A204.1 (cell line): ENCODE results near the gene GFAP.

Source experiments
- FAIRE-seq: peaks from 2 replicates; lab custom pipeline; 2012; peaks lifted over from hg19 to GRCh38; lab: Jason Lieb, UNC

Gene GFAP

GRCh38 chr17:44931376-44931775, 16.1 kb upstream of the GFAP start:
- no peak for FAIRE-seq

DNA sequence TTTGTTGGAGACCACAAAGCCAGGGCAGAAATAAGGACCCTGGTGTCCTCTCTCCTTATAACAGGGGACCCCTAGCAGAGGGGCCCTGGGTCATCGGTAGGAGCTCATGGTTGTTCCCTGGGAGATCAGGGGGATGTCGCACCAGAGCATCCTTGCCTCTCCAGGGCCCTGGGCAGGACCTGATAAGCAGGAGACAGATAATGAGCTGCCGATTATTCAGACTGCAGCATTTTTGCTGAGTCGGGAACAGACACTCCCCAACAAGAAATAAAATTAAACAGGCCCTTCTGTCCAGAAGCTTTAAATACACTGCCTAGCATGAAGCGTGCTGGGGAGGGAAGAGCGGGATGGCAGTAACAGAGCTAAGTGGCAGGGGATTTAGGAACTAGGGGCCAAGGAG, 15.4 kb upstream of the GFAP start:
- no peak for FAIRE-seq

- FAIRE-seq = no peak
Measured at GRCh38 chr17:44928950-44929720, 13.8 kb upstream of the GFAP start.

DNA sequence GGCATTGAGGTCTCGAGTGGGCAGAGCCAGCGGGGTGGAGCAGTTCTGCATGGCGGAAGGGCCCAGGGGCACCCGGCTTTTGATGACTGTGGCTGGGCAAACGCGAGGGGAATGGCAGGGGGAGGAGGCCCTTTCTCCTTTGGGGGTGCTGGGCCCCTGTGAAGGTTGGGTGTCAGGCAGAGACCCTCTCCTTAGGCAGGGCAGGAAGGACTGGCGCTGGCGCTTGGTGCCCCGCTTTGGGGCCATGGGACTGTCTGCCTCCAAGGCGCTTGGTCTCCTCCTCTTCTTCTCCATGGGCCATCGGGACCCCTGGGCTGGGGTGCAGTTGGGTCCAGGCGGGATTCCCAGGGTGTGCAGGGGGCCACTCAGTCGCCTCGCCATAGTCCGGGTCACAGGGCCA, 12.8 kb upstream of the GFAP start:
- no peak for FAIRE-seq

DNA sequence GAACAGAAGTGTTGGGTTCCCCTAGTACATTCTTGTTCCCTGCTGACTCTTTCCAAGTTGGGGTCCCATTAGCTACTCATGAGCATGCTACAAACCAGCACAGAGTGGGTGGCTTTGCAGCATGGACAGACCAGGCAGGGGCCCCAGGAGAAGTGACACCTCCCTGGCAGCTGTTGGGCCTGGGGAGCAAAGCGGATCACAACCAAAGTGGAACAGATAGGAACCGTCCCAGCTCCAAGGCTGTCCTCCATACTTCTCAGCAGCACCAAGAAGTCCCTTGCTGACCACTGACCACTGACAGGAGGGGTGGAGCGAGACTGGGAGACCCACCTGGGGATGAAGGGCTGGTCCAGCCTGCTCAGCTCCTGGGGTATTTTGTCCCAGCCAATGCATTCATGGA, 12.4 kb upstream of the GFAP start:
- no peak for FAIRE-seq

GRCh38 chr17:44926821-44927525, 11.7 kb upstream of the GFAP start:
- FAIRE-seq = no peak

DNA sequence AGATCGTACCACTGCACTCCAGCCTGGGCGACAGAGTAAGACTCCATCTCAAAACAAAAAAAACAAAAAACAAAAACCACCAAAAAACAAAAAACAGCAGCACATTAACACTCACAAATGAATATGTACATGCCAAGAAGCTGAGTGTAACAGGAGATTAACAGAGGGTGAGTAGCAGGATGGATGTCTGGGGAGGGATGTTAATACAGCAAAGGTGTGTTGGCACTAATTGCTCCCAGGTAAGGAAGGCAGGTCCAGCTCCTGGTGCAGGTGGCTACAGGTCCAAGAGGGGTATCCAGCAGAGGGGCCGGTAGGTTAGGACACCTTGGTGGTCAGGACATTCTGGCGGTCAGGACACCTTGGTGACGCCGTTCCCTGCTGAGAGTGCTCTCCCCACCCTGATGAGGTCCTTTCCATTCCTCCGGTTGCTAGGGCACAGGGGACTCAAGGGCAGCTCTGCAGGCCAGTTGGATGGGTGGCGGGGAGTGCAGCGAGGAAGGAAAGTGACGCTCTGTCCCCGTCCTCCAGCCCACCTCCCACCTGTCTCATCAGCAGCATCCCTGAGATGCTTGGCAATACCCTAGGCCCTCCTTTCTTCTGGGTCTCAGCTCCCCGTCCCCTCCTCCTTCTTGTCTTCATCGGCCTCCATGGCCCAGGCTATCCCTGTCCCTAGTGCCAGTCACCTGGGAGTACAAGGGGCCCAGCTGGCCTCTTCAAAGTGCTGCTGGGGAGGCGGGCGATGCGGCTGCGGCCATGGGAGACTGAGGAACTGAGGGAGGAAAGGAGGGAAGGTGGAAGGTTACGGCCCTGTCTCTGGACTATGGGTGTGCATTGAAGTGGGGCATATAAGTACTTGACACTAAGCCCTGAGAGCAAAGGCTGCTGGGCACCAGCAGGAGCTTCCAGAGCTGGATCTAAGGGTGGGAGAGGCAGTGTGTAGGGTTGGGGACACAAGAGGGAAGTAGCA, 10.7 kb upstream of the GFAP start:
- FAIRE-seq = no peak

- no peak for FAIRE-seq
Measured at GRCh38 chr17:44924107-44924544, 8.8 kb upstream of the GFAP start.

- FAIRE-seq = no peak
Measured at GRCh38 chr17:44922746-44923470, 7.6 kb upstream of the GFAP start.

- FAIRE-seq = no peak
Measured at GRCh38 chr17:44922136-44922535, 6.8 kb upstream of the GFAP start.

- FAIRE-seq = no peak
Measured at GRCh38 chr17:44921122-44921882, 6.0 kb upstream of the GFAP start.

DNA sequence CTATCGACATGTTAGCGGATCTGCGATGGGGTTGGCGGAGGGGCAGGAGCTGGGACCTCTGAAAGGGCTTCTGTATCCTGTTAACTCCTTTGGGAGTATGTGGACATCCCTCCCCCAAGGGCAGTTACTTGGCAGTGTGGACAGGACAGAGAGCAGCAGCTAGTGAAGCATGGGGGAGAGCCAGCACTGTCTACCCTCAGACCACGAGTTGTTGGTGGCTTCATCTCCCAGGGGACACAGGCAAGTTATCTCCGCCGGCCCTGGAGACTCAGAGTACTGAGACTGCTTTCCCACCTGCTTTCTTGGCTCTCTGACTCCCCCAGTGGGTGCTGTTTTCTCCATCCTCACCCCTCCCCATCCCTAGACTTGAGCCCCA, 5.3 kb upstream of the GFAP start:
- no peak for FAIRE-seq

GRCh38 chr17:44919885-44920564, 4.7 kb upstream of the GFAP start:
- FAIRE-seq = peak; percentile 91

DNA sequence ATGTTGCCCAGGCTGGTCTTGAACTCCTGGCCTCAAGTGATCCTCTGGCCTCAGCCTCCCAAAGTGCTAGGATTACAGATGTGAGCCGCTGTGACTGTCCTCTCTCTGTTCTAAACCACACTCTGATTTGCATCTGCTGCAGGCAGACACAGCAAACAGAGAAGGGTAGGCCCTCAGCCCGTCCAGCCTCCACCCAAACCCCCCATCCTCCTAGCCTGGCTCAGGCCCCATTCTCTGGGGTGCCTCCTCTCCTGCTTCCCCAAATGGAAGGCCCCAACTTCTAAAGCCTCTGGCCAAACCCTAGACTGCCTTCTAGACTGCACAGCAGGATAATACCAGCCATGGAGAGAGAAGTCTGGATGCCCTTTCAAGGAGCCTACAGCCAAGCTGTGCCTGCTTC, 4.1 kb upstream of the GFAP start:
- no peak for FAIRE-seq

GRCh38 chr17:44918006-44918405, 2.7 kb upstream of the GFAP start:
- no peak for FAIRE-seq

DNA sequence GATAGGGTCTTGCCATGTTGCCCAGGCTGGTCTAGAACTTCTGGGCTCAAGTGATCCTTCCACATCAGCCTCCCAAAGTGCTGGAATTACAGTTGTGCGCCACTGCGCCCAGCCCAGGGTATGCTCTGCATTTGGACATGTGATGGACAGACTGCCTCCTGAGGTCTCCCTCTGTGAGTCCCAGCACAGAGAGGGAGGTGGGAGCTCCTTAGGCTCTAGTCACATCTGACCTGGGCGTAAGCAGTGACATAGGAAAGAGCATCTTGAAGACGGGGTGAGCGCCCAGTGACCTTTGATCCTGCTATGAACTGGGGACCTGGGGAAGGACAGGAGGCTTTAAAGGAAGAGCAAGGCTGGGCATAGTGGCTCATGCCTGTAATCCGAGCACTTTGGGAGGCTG, 2.2 kb upstream of the GFAP start:
- no peak for FAIRE-seq

- no peak for FAIRE-seq
Measured at GRCh38 chr17:44916781-44917241, 1.5 kb upstream of the GFAP start.

- no peak for FAIRE-seq
Measured at GRCh38 chr17:44915862-44916780, 821 bp upstream of the GFAP start.

DNA sequence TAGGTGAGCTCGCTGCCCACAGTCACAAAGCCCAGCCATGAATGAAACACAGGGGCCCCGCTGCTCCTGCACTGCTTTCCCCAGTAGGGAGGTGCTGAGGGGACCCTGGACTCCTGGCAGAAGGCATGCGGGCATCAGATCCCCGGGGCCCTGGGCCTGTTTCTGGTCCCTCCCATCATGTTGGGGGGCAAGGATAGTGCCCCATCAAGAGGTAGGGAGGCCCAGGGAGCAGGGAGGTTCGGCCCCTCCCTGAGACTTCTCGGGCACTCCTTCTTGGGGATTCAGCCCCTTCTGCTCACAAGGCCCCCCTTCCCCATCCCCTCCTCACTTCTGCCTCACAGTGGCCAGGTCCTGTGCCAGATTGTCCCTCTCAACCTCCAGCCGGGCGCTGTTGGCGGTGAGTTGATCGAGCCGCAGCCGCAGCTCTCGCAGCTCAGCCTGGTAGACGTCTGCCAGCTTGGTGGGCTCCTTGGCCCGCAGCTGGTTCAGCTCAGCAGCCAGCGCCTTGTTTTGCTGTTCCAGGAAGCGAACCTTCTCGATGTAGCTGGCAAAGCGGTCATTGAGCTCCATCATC, 515 bp downstream of the GFAP start:
- no peak for FAIRE-seq
